GM18498 (cell line): ENCODE measurements around the gene APOC4.
A peak's percentile ranks its signal among the peaks of the same experiment; 100 is the strongest.
"Not testable (repeated sequence)": the region's sequence is repeated elsewhere in the genome, so short reads cannot be mapped to it uniquely, and the experiment has no call there.

ENCODE experiments used
- ATAC-seq: cut with Tn5 transposase; IDR thresholded peaks from one replicate; pipeline ENCODE4 v1.9.1; 2021; ENCODE audit warnings: mild to moderate bottlenecking, moderate library complexity; ENCODE audit not compliant: unreplicated experiment

The APOC4 gene

DNA sequence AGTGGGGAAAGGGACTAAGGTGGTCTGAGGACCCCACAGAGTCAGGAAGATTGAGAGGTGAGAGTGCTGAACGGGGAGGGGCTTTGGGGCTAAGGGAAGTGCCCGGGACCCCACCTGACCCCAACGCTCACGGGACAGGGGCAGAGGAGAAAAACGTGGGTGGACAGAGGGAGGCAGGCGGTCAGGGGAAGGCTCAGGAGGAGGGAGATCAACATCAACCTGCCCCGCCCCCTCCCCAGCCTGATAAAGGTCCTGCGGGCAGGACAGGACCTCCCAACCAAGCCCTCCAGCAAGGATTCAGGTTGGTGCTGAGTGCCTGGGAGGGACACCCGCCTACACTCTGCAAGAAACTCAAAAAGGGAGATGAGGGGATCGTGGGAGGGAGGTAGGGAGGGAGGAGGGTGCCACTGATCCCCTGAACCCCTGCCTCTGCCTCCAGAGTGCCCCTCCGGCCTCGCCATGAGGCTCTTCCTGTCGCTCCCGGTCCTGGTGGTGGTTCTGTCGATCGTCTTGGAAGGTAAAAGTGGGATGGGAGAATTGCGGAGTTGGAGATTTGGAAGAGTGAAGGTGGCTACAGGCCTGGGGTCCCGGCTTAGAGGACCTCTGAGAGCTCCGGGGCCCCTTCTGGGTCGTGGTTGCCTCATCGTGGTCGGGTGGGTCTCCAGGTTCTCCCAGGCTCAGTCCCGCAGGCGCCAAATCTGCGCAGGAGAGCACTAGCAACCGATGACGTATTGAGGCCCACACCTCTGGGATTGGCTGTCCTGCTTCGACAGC, 27.4 kb upstream of the APOC4 start, which contains the start of gene APOC1:
Gene APOC1, plus strand, starts transcription at position 176 of the 774 bp plus-strand sequence. Its CDS starts 284 bp downstream, at position 460.
- peak; percentile 92 for ATAC-seq

DNA sequence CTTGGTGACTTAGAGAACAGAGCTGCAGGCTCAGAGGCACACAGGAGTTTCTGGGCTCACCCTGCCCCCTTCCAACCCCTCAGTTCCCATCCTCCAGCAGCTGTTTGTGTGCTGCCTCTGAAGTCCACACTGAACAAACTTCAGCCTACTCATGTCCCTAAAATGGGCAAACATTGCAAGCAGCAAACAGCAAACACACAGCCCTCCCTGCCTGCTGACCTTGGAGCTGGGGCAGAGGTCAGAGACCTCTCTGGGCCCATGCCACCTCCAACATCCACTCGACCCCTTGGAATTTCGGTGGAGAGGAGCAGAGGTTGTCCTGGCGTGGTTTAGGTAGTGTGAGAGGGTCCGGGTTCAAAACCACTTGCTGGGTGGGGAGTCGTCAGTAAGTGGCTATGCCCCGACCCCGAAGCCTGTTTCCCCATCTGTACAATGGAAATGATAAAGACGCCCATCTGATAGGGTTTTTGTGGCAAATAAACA, 17.8 kb upstream of the APOC4 start:
- ATAC-seq, result no peak

DNA sequence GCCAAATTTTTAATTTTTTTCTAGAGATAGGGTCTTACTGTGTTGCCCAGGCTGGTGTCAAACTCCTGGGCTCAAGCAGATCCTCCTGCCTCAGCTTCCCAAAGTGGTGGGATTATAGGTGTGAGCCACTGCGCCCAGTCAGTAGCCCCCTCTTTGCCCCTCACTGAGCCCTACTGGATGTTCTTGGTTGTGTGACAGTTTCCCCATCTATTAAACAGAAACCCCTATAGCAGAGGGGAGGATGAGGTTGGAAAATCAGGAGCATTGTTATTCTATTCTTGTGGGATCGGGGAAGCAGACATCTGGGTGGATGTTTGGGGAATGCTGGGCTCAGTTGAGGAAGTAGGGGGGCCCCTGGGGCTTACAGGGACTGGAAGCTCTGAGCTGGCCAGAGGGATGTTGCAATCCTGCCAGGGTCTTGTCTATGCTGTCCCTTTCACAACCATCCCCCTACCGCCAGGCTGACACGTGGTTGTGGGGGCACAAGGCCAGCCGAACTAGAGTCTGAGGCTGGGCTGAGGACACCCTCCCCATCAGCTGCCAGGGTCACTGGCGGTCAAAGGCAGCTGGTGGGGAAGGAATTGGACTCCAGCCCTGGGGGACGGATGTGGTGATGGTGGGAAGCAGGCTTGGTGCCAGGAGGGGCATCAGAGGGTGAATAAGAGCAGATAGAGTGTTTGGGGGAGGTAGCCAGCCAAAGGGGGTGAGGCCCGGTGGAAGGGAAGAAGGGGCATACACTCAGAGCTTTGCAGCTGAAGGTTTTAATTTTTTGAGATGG, 16.7 kb upstream of the APOC4 start:
- ATAC-seq, result no peak

DNA sequence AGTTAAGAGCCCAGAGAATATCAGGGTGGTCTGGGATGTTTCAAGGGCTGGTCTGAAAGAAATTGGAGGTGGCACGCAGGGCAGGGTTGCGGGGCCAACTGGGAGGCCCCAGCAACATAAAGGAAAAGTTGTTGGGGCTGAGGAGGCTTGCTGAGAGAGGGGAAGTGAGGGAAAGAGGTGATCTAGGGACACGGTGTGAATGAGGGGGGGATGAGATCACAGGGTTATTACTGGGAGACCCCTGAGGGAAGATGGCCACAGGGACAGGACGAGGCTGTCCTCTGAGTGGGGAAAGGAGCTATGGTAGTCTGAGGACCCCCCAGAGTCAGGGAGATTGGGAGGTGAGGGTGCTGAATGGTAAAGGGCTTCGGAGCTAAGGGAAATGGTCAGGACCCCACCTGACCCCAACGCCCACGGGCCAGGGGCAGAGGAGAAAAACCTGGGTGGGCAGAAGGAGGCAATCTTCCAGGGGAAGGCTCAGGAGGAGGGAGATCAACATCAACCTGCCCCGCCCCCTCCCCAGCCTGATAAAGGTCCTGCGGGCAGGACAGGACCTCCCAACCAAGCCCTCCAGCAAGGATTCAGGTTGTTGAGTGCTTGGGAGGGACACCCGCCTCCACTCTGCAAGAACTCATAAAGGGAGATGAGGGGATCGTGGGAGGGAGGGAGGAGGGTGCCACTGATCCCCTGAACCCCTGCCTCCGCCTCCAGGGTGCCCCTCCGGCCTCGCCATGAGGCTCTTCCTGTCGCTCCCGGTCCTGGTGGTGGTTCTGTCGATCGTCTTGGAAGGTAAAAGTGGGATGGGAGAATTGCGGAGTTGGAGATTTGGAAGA, 15.6 kb upstream of the APOC4 start:
- not testable (repeated sequence) for ATAC-seq

DNA sequence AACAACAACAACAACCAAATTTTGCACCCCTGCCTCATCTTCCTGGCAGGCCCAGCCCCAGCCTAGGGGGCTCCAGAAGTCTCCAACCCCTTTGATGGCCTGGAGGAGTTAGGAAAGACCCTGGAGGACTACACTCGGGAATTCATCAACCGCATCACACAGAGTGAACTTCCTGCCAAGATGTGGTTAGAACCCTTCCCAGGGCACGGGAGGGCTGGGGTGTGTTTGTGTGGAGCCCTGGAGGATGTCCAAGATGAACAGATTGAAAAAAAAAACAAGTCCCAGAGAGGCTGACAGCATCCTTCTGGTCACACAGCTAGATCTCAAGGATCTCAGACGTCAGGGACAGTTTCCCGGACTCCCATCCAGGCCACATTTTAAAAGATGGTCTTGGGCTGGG, 14.3 kb upstream of the APOC4 start:
- ATAC-seq, result no peak

DNA sequence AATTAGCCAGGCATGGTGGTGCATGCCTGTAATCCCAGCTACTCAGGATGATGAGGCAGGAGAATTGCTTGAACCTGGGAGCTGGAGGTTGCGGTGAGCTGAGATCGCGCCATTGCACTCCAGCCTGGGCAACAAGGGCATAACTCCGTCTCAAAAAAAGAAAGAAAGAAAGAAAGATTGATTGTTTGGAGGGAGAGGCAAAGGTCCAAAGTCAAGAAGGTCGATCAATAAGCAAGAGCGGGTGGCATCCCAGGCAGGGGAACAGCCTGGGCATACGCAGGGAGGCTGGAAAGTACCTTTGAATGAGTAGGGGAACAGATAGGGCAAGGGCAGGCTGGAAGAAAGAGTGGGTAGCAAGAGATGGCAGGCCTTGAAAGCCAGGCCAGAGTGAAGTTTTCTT, 11.9 kb upstream of the APOC4 start:
- no peak for ATAC-seq

DNA sequence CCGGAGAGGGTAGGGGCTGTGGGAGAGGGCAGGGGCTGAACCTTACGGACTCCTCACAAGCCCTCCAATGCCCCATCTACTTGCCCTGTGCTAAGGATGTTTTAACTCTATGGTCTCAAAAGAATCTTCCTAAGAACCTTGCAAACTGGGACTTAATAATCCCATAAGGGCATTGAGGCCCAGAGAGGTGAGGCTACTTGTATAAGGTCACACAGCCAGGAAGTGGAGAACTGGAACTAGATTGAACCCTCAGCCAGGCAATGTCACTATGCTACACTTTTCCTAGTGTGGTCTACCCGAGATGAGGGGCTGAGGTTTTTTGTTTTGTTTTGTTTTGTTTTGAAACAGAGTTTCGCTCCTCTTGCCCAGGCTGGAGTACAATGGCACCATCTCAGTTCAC, 10.5 kb upstream of the APOC4 start:
- ATAC-seq, result no peak

DNA sequence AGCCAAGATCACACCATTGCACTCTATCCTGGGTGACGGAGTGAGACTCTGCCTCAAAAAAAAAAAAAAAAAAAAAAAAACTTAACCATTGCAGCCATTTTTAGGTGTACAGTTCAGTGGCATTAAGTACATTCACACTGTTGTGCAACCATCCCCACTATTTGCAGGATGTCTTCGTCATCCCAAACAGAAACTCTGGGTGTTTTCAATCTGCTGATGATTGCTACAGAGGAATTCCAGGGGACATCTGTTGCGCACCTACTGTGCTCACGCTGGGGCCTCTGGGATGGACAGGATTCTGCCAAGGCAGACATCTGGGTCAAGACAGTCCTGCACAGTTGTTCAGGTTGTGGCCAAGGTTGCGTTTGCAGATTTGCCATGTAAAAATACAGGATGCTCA, 2.4 kb upstream of the APOC4 start:
- ATAC-seq, result no peak

DNA sequence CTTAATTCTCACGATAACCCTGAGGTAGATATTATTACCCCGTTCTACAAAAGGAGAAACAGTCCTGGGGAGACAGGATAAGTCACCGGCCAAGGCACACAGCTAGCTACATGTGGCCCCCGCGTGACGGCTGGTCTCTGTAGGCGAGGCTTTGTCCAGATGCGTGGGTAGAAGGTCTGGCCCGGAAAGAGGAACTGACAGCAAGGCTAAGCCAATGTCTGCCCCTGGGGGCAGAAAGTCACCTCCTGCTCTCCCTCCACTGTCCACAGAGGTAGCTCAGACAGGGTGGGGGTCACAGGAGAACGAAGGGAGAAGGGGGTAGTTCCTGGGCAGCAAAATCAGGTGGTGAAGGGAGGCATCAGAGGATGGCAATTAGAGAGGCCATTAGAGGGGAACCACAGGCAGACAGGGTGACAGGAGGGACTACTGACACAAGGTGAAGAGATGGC, 1.8 kb downstream of the APOC4 start:
- ATAC-seq, result peak; percentile 67

DNA sequence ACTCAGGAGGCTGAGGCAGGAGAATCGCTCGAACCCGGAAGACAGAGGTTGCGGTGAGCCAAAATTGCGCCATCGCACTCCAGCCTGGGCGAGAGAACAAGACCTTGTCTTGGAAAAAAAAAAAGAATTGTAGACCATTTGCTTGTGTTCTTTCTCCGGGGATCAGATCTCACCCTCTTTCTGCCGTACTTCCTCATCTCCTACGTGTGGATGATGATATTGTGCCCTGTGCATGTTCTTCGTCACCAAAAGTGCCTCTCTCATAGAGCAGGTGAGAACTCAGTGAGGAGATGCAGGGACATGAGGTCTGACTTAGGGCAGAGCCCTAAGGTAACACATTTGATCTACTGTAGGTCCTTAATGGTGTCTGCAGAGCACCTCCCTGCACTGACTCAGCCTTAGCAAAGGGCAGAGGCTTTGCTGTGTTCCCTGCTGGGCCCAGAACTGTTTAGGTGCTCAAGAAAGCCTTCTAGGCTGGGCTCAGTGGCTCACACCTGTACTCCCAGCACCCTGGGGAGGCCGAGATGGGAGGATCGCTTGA, 5.1 kb downstream of the APOC4 start:
- no peak for ATAC-seq

DNA sequence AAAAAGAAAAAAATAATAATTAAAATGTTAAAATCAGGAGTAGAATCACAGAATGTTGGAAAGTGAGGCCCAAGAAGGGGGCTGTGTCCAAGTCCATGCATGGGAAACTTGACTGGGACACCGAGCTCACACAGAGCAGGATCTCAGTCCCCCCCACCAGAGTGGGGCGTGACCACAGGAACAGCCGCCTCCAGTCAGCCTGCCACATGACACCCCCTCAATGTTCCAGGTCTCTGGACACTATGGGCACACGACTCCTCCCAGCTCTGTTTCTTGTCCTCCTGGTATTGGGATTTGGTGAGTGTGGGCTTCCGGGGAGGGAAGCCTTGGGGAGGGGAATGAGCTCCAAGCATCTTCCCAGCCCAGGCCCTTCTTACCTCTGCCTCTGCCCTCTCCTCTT, 6.2 kb downstream of the APOC4 start:
- ATAC-seq, result no peak

DNA sequence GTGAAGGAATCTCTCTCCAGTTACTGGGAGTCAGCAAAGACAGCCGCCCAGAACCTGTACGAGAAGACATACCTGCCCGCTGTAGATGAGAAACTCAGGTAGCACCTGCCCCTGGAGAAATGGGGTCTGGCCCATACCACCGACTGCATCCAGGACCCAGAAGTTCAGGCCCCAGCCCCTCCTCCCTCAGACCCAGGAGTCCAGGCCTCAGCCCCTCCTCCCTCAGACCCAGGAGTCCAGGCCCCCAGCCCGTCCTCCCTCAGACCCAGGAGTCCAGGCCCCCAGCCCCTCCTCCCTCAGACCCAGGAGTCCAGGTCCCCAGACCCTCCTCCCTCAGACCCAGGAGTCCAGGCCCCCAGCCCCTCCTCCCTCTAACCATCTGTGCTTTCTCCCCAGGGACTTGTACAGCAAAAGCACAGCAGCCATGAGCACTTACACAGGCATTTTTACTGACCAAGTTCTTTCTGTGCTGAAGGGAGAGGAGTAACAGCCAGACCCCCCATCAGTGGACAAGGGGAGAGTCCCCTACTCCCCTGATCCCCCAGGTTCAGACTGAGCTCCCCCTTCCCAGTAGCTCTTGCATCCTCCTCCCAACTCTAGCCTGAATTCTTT, 6.8 kb downstream of the APOC4 start:
- no peak for ATAC-seq

DNA sequence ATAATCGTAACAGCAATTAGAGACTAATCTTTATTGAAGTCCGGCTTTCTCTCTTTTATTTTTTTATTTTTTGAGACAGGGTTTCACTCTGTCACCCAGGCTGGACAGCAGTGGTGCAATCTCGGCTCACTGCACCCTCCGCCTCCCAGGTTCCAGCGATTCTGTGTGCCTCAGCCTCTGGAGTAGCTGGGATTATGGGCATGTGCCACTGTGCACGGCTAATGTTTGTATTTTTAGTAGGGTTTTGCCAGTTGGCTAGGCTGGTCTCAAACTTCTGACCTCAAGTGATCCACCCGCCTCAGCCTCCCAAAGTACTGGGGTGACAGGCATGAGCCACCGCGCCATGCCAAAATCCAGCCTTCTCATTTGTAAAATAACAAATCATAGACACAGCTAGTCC, 7.5 kb downstream of the APOC4 start:
- ATAC-seq, result no peak

DNA sequence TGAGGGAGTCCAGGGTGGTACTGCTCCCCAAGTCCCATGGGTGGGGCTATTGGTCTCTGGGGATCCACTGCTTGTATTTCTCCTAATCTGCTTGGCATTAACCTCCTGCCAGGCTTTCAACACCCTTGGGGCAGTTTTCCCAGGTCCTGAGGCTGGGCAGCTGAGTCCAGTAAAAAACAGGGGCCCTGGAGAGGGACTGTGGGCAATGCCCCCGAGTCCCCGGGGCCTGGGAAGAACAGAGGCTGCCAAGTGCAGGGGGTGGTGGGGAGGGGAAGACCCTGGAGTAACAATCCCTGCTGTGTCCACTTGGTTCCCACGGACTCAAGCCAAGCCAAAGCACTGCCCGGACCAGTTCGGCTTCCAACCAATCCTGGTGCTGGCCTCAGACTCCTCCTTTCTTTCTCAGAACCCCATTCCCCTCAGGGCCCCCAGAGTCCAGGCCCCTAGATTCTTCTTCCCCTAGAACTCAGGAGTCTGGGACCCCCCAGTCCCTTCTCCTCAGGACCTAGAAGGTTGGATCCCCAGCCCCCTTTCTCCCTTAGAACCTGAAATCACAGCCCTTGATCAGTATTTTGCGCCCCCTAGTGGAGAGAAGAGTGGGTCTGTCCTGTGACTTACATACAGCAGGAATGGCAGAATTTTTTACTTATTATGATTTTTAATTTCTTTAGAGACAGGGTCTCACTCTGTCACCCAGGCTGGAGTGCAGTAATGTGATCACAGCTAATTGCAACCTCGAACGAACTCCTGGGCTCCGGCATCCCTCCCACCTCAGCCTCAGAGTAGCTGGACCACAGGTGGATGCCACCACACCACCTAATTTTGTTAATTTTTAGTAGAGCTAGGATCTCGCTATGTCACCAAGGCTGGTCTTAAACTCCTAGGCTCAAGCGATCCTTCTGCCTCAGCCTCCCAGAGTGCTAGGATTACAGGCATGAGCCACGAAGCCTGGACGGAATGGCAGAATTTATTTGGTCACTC, 9.4 kb downstream of the APOC4 start:
- ATAC-seq, result no peak

DNA sequence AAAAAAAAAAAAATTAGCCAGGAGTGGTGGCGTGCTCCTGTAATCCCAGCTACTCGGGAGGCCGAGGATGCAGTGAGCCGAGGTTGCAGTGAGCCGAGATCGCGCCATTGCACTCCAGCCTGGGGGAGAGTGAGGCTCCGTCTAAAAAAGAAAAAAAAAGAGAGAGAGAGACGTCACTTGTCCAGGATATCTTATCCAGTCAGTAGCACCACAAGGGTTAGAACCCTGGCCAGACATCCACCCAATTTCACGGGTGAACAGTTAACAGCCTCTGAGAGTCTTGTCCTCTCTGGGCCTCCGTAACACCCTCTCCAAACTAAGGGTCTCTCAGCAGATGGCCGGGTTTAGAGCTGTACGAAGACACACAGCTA, 12.2 kb downstream of the APOC4 start:
- ATAC-seq, result no peak

DNA sequence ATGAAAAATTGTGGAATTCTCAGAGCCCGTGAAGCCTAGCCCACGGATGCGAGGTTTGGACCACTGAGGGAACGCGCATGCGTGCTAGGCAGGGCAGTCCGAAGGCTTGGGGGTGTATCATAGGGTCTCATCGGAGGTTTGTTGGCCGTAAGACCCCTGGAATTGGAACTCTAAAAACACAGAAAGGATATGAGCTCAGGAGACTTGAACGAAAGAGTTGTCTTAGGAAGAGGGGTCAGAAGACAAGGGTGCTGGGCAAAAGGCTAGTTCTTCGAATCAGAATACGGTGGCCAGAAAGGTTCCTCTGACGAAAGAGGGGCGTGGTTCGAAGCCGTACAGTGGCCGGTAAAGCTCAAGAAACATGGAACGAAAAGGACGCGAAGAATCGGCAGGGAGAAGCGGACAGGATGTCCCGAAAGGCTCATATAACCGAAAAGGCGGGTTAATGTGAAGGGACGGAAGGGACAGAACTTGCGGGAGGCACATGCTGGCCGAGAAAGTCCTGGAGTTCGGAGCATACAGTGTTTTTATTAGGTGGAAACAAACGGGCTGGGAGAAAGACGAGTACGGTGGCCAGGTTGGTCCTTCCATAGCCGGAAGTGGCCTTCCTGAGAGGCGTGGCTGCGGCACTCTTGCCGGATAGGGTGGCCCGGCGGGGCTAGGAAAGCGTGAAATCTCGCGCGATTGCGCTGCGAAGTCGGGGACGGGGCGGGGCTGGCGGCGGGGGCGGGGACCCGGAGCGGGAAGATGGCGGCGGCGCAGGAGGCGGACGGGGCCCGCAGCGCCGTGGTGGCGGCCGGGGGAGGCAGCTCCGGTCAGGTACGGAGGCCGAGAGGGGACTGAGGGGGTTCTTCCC, 12.8 kb downstream of the APOC4 start, which contains the start of gene CLPTM1:
Gene CLPTM1, plus strand, starts transcription at position 732 of the 856 bp plus-strand sequence. Its CDS starts 16 bp downstream, at position 748.
- ATAC-seq, result peak; percentile 86

DNA sequence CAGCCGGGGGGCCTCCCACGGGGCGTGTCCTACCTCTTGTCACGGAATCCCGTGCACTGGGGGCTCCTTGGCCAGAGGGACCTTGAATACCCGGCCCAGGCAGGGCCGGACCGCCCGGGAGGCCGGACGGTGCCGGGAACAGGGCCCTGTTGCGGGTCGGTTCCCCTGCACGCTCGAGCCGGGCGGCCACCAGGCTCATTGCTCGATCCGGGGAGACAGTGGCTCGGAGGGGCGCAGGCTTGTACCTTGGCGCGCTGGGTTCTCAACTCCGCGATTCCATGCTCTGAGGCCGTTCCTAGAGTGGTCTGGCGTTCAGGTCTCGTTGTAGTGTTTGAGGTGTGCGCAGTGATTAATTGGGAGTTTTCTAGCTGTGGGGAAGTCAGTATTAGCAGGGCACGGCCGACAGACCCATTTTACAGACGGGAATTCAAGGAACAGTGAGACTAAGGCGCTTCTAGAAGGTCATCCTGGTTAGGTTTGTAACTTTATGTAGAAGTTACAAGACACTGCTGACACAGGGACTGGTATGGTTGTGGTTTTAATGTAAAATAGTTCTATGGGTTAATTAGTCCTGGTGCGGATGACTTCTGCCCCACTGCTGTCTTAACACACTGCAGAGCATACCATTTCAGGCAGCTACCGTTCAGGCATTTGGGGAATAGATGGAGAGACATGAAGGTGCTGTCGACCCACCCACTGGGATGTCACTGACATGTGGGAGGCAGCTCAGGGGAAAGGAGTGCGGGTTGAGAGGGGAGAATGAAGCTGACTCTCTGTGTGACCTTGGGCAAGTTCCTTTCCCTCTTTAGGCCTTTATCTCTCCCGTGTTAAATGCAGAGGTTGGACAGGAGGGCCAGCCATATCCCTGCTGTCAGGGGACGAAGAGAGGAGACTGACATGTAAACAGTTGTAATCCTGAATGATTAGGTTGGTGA, 13.7 kb downstream of the APOC4 start:
- ATAC-seq, result no peak
